Measurements from ENCODE around the gene LRFN2.

LRFN2 gene

GRCh38 chr6:40456390-40457013 lies 130.7 kb downstream of the LRFN2 start:
- Mint-ChIP-seq H3K36me3 (ENCODE audit: low read depth) (no peaks in the 10 kb centered on the region), H3K9me3 (no peaks in the 10 kb centered on the region), H3K4me3 (no peak overlapping the region), H3K27ac (no peak overlapping the region), H3K4me1 (ENCODE audit: low read depth) (no peaks in the 10 kb centered on the region), H3K27me3 (peaks cover 3% of the 10 kb centered on the region)
- intact Hi-C loops (cut with micrococcal nuclease) = no loop called here

GRCh38 chr6:40455686-40456389 lies 131.3 kb downstream of the LRFN2 start:
- H3K4me1 Mint-ChIP-seq (ENCODE audit: low read depth) = no peaks in the 10 kb centered on the region

GRCh38 chr6:40450483-40450882 lies 136.7 kb downstream of the LRFN2 start:
- Mint-ChIP-seq H3K27ac (no peak overlapping the region), H3K36me3 (ENCODE audit: low read depth) (no peaks in the 10 kb centered on the region), H3K4me1 (ENCODE audit: low read depth) (no peaks in the 10 kb centered on the region), H3K27me3 (peaks cover 19% of the 10 kb centered on the region), H3K9me3 (no peaks in the 10 kb centered on the region), H3K4me3 (no peak overlapping the region)
- intact Hi-C loops (cut with micrococcal nuclease) = no loop called here

More at GRCh38 chr6:40455686-40456389, 131.3 kb downstream of the LRFN2 start:
- intact Hi-C loops (cut with micrococcal nuclease) = no loop called here
- Mint-ChIP-seq H3K27ac (no peak overlapping the region), H3K9me3 (no peaks in the 10 kb centered on the region), H3K4me3 (no peak overlapping the region), H3K36me3 (ENCODE audit: low read depth) (no peaks in the 10 kb centered on the region), H3K27me3 (peaks cover 3% of the 10 kb centered on the region)

GRCh38 chr6:40444811-40445210 lies 142.4 kb downstream of the LRFN2 start:
- Mint-ChIP-seq H3K9me3 (no peaks in the 10 kb centered on the region), H3K27ac (no peak overlapping the region), H3K27me3 (peaks cover 18% of the 10 kb centered on the region), H3K4me1 (ENCODE audit: low read depth) (peaks cover 4% of the 10 kb centered on the region), H3K4me3 (no peak overlapping the region), H3K36me3 (ENCODE audit: low read depth) (no peaks in the 10 kb centered on the region)
- intact Hi-C loops (cut with micrococcal nuclease) = no loop called here

- Mint-ChIP-seq H3K9me3 (no peaks in the 10 kb centered on the region), H3K4me3 (no peak overlapping the region), H3K4me1 (ENCODE audit: low read depth) (peaks cover 8% of the 10 kb centered on the region), H3K27me3 (peaks cover 20% of the 10 kb centered on the region), H3K36me3 (ENCODE audit: low read depth) (no peaks in the 10 kb centered on the region), H3K27ac (no peak overlapping the region)
- intact Hi-C loops (cut with micrococcal nuclease) = no loop called here
These were observed 142.9 kb downstream of the LRFN2 start for GRCh38 chr6:40444312-40444711.

GRCh38 chr6:40443842-40444241 lies 143.3 kb downstream of the LRFN2 start:
- intact Hi-C loops (cut with micrococcal nuclease) = no loop called here
- H3K27ac Mint-ChIP-seq = no peak overlapping the region
- H3K4me3 Mint-ChIP-seq = no peak overlapping the region
- H3K9me3 Mint-ChIP-seq = no peaks in the 10 kb centered on the region
- H3K36me3 Mint-ChIP-seq (ENCODE audit: low read depth) = no peaks in the 10 kb centered on the region
- H3K4me1 Mint-ChIP-seq (ENCODE audit: low read depth) = peaks cover 8% of the 10 kb centered on the region
- H3K27me3 Mint-ChIP-seq = peaks cover 23% of the 10 kb centered on the region

- H3K4me3 Mint-ChIP-seq = no peak overlapping the region
- intact Hi-C loops (cut with micrococcal nuclease) = no loop called here
- H3K27ac Mint-ChIP-seq = no peak overlapping the region
- peaks cover 13% of the 10 kb centered on the region for H3K4me1 Mint-ChIP-seq (ENCODE audit: low read depth)
- no peaks in the 10 kb centered on the region for H3K36me3 Mint-ChIP-seq (ENCODE audit: low read depth)
- H3K9me3 Mint-ChIP-seq = no peaks in the 10 kb centered on the region
- peaks cover 13% of the 10 kb centered on the region for H3K27me3 Mint-ChIP-seq
These were observed 144.6 kb downstream of the LRFN2 start for GRCh38 chr6:40442591-40442990.

- intact Hi-C loops (cut with micrococcal nuclease) = no loop called here
- peaks cover 25% of the 10 kb centered on the region for H3K4me1 Mint-ChIP-seq (ENCODE audit: low read depth)
These were observed 146.0 kb downstream of the LRFN2 start for GRCh38 chr6:40441150-40441549.

GRCh38 chr6:40440053-40440452 lies 147.1 kb downstream of the LRFN2 start:
- Mint-ChIP-seq H3K27me3 (peaks cover 12% of the 10 kb centered on the region), H3K36me3 (ENCODE audit: low read depth) (no peaks in the 10 kb centered on the region), H3K4me1 (ENCODE audit: low read depth) (peaks cover 25% of the 10 kb centered on the region), H3K4me3 (no peak overlapping the region), H3K27ac (no peak overlapping the region), H3K9me3 (no peaks in the 10 kb centered on the region)
- intact Hi-C loops (cut with micrococcal nuclease) = no loop called here

More at GRCh38 chr6:40441150-40441549, 146.0 kb downstream of the LRFN2 start:
- Mint-ChIP-seq H3K27me3 (peaks cover 12% of the 10 kb centered on the region), H3K36me3 (ENCODE audit: low read depth) (no peaks in the 10 kb centered on the region), H3K27ac (no peak overlapping the region), H3K4me3 (no peak overlapping the region), H3K9me3 (no peaks in the 10 kb centered on the region)

- intact Hi-C loops (cut with micrococcal nuclease) = no loop called here
- H3K4me3 Mint-ChIP-seq = no peak overlapping the region
- no peaks in the 10 kb centered on the region for H3K9me3 Mint-ChIP-seq
- peaks cover 12% of the 10 kb centered on the region for H3K27me3 Mint-ChIP-seq
- H3K4me1 Mint-ChIP-seq (ENCODE audit: low read depth) = peaks cover 25% of the 10 kb centered on the region
- H3K36me3 Mint-ChIP-seq (ENCODE audit: low read depth) = no peaks in the 10 kb centered on the region
- H3K27ac Mint-ChIP-seq = no peak overlapping the region
These were observed 148.0 kb downstream of the LRFN2 start for GRCh38 chr6:40439026-40439800.

- Mint-ChIP-seq H3K9me3 (no peaks in the 10 kb centered on the region), H3K27ac (no peak overlapping the region), H3K27me3 (peaks cover 7% of the 10 kb centered on the region), H3K4me3 (no peak overlapping the region), H3K4me1 (ENCODE audit: low read depth) (peaks cover 25% of the 10 kb centered on the region), H3K36me3 (ENCODE audit: low read depth) (no peaks in the 10 kb centered on the region)
- intact Hi-C loops (cut with micrococcal nuclease) = no loop called here
These were observed 148.8 kb downstream of the LRFN2 start for GRCh38 chr6:40438246-40438887.

GRCh38 chr6:40437631-40438030 lies 149.5 kb downstream of the LRFN2 start:
- Mint-ChIP-seq H3K27ac (no peak overlapping the region), H3K27me3 (peaks cover 7% of the 10 kb centered on the region), H3K4me3 (no peak overlapping the region), H3K36me3 (ENCODE audit: low read depth) (no peaks in the 10 kb centered on the region), H3K4me1 (ENCODE audit: low read depth) (peaks cover 25% of the 10 kb centered on the region), H3K9me3 (no peaks in the 10 kb centered on the region)
- intact Hi-C loops (cut with micrococcal nuclease) = no loop called here

GRCh38 chr6:40436685-40437604 lies 150.2 kb downstream of the LRFN2 start:
- Mint-ChIP-seq H3K9me3 (no peaks in the 10 kb centered on the region), H3K27me3 (peaks cover 7% of the 10 kb centered on the region), H3K4me1 (ENCODE audit: low read depth) (peaks cover 25% of the 10 kb centered on the region), H3K36me3 (ENCODE audit: low read depth) (no peaks in the 10 kb centered on the region), H3K4me3 (no peak overlapping the region), H3K27ac (no peak overlapping the region)
- intact Hi-C loops (cut with micrococcal nuclease) = no loop called here

Data from dendritic cell treated with granulocyte-macrophage colony-stimulating factor and Interleukin-4, amounts not matched to agents 40 ng/mL and 50 ng/mL, for 4 days (primary cell).